Progenitor cell of endocrine pancreas (in vitro differentiated cells): ENCODE data around the gene DOK7. TPM values are rescaled to one million over a fixed set of nuclear protein-coding genes. Genes with fewer than 3 reads are reported as not detected.

ENCODE experiments used
- DNase-seq: peaks from one replicate; pipeline ENCODE4 v3.0.0; 2021; ENCODE audit warnings: low spot score; ENCODE audit not compliant: unreplicated experiment
- H3K27ac Mint-ChIP-seq: 2 replicates; pipeline ENCODE4 v1.8.0; 2021; ENCODE audit warnings: mild to moderate bottlenecking, moderate library complexity, mixed read lengths
- H3K27me3 Mint-ChIP-seq: 2 replicates; pipeline ENCODE4 v1.8.0; 2021; ENCODE audit warnings: mixed read lengths
- H3K36me3 Mint-ChIP-seq: 2 replicates; pipeline ENCODE4 v1.8.0; 2022; ENCODE audit warnings: mixed read lengths; ENCODE audit not compliant: insufficient read depth
- H3K4me1 Mint-ChIP-seq: 2 replicates; pipeline ENCODE4 v1.8.0; 2021; ENCODE audit warnings: low read depth, mixed read lengths
- H3K4me3 Mint-ChIP-seq: 2 replicates; pipeline ENCODE4 v1.8.0; 2021; ENCODE audit warnings: low read depth, mild to moderate bottlenecking, moderate library complexity, mixed read lengths
- H3K9me3 Mint-ChIP-seq: 2 replicates; pipeline ENCODE4 v1.8.0; 2021; ENCODE audit warnings: low read depth, mixed read lengths
- CTCF ChIP-seq: fragments of 200-600 bp; sonication (generic); IDR thresholded peaks from one replicate; pipeline ENCODE4 v1.5.0; 2021; ENCODE audit warnings: antibody characterized with exemption, mild to moderate bottlenecking; ENCODE audit not compliant: unreplicated experiment
- long read RNA-seq: library from polyadenylated mRNA; unstranded; transcript quantifications from one replicate; pipeline ENCODE4 v2.0.0, GENCODE V29; 2020
- total RNA-seq: library from RNA; stranded (reverse); gene quantifications from 2 replicates; pipeline ENCODE4 v1.2.1, GENCODE V29; 2021

DOK7 gene
- 0.13 TPM in 1 of 2 replicates, not detected in the other for total RNA-seq
- long read RNA-seq = 0 reads

- H3K27me3 Mint-ChIP-seq = peaks cover 40% of the 10 kb centered on the region
- DNase-seq = no peak
- peaks cover 5% of the 10 kb centered on the region for H3K9me3 Mint-ChIP-seq
- H3K4me3 Mint-ChIP-seq = peak within 1 kb of the TSS; percentile 45
- H3K36me3 Mint-ChIP-seq = no peaks in the 10 kb centered on the region
- no peak within 1 kb of the TSS for H3K27ac Mint-ChIP-seq
- no peak for TF ChIP-seq CTCF
- H3K4me1 Mint-ChIP-seq = no peaks in the 10 kb centered on the region
These were observed at the start of gene DOK7 for GRCh38 chr4:3462790-3463415. Gene DOK7, plus strand, starts transcription at chr4:3463306. Its CDS starts 70 bp downstream, at chr4:3463376.

GRCh38 chr4:3413675-3414420 is 49.3 kb upstream of the DOK7 start:
- Mint-ChIP-seq H3K9me3 (no peaks in the 10 kb centered on the region), H3K4me3 (no peak overlapping the region), H3K36me3 (peaks cover 11% of the 10 kb centered on the region), H3K27ac (no peak overlapping the region), H3K27me3 (no peaks in the 10 kb centered on the region), H3K4me1 (peaks cover 7% of the 10 kb centered on the region)
- DNase-seq = no peak
- TF ChIP-seq CTCF = no peak

GRCh38 chr4:3414421-3415279 is 48.5 kb upstream of the DOK7 start:
- peaks cover 11% of the 10 kb centered on the region for H3K36me3 Mint-ChIP-seq
- DNase-seq = no peak
- no peaks in the 10 kb centered on the region for H3K9me3 Mint-ChIP-seq
- H3K4me1 Mint-ChIP-seq = peaks cover 2% of the 10 kb centered on the region
- no peak overlapping the region for H3K27ac Mint-ChIP-seq
- no peak for TF ChIP-seq CTCF
- no peak overlapping the region for H3K4me3 Mint-ChIP-seq
- H3K27me3 Mint-ChIP-seq = no peaks in the 10 kb centered on the region

GRCh38 chr4:3415471-3416141 is 47.5 kb upstream of the DOK7 start:
- no peak for TF ChIP-seq CTCF
- no peak for DNase-seq
- Mint-ChIP-seq H3K27me3 (no peaks in the 10 kb centered on the region), H3K9me3 (no peaks in the 10 kb centered on the region), H3K4me3 (no peak overlapping the region), H3K27ac (no peak overlapping the region), H3K4me1 (no peaks in the 10 kb centered on the region), H3K36me3 (peaks cover 14% of the 10 kb centered on the region)

- no peak for DNase-seq
- TF ChIP-seq CTCF = no peak
- no peaks in the 10 kb centered on the region for H3K27me3 Mint-ChIP-seq
- H3K27ac Mint-ChIP-seq = no peak overlapping the region
- H3K36me3 Mint-ChIP-seq = peaks cover 14% of the 10 kb centered on the region
- no peaks in the 10 kb centered on the region for H3K9me3 Mint-ChIP-seq
- no peak overlapping the region for H3K4me3 Mint-ChIP-seq
- H3K4me1 Mint-ChIP-seq = no peaks in the 10 kb centered on the region
These were observed 46.8 kb upstream of the DOK7 start for GRCh38 chr4:3416270-3416669.
